ENCODE data around the gene CFAP157.

CFAP157 gene

GRCh38 chr9:127762111-127762676, 55.4 kb downstream of the CFAP157 start:
- DNase-seq (ENCODE audit: low read depth in 2 of 2), result no peak

- DNase-seq (ENCODE audit: low read depth in 2 of 2), result no peak
Measured at GRCh38 chr9:127763918-127764384, 57.2 kb downstream of the CFAP157 start.

GRCh38 chr9:127765418-127765817, 58.6 kb downstream of the CFAP157 start:
- DNase-seq (ENCODE audit: low read depth in 2 of 2), result no peak
